B cell (primary cell): ENCODE data around the gene BTN3A1. TPM values are rescaled to one million over a fixed set of nuclear protein-coding genes. Genes with fewer than 3 reads are reported as not detected.

Experiments used
- ATAC-seq: fragments of 200-7000 bp; cut with Tn5 transposase; one replicate; pipeline ENCODE4 v1.10.0; 2021; ENCODE audit warnings: low read depth, mild to moderate bottlenecking, moderate number of reproducible peaks, moderate library complexity
- CTCF ChIA-PET: fragments of 350-600 bp; sonication (Branson Sonifier 250); formaldehyde crosslinking; loops from one replicate; lab custom pipeline; 2021; ENCODE audit warnings: antibody characterized with exemption, inconsistent platforms; lab: Charles Lee
- POLR2A ChIA-PET: fragments of 350-600 bp; sonication (Branson Sonifier 250); formaldehyde crosslinking; loops from one replicate; lab custom pipeline; 2021; ENCODE audit warnings: antibody characterized with exemption; lab: Charles Lee
- DNase-seq: peaks from one replicate; pipeline ENCODE4 v3.0.0; 2013
- H2AFZ ChIP-seq: 2 replicates; pipeline ENCODE4 v1.6.1; 2012; ENCODE audit warnings: mild to moderate bottlenecking, low read depth, low read length; ENCODE audit not compliant: insufficient read depth, poor library complexity, severe bottlenecking
- H3K27ac ChIP-seq, 2 donors: 1 replicate in 1 of 2; 2 replicates in 1 of 2; pipeline ENCODE4 v1.5.1; 2012 to 2013; ENCODE audit warnings: low read length in 2 of 2, mild to moderate bottlenecking in 2 of 2, moderate library complexity in 1 of 2
- H3K27me3 ChIP-seq, 4 experiments: fragments of 200-600 bp in 1 of 4; sonication (generic) in 1 of 4; replicated peaks in 1 of 4; 1 replicate in 2 of 4; 2 replicates in 2 of 4; pipeline versions ENCODE4 v1.6.1 to v1.7.0; 2013 to 2016; ENCODE audit warnings: low read length in 3 of 4, mild to moderate bottlenecking in 2 of 4, mixed read lengths in 1 of 4, moderate library complexity in 1 of 4; ENCODE audit not compliant: insufficient read depth in 4 of 4, control insufficient read depth in 3 of 4; ENCODE audit errors: control extremely low read depth in 1 of 4
- H3K36me3 ChIP-seq, 2 experiments: replicated peaks in 1 of 2; 1 replicate in 1 of 2; 2 replicates in 1 of 2; pipeline versions ENCODE4 v1.6.1 to v1.7.1; 2013; ENCODE audit warnings: low read length in 1 of 2; ENCODE audit not compliant: insufficient read depth in 2 of 2, control insufficient read depth in 1 of 2; ENCODE audit errors: control extremely low read depth in 1 of 2, extremely low read depth in 1 of 2
- H3K4me1 ChIP-seq, 2 donors: fragments of 200-600 bp in 1 of 2; sonication (generic) in 1 of 2; 1 replicate in 1 of 2; 2 replicates in 1 of 2; pipeline versions ENCODE4 v1.5.1 to v1.6.1; 2013 to 2017; ENCODE audit warnings: low read length in 2 of 2; ENCODE audit not compliant: control insufficient read depth in 2 of 2, insufficient read depth in 2 of 2
- H3K4me2 ChIP-seq: replicated peaks from 2 replicates; pipeline ENCODE3; 2012; ENCODE audit warnings: mild to moderate bottlenecking, low read depth, low read length; ENCODE audit not compliant: poor library complexity, severe bottlenecking
- H3K4me3 ChIP-seq, 5 experiments: fragments of 200-600 bp in 1 of 5; sonication (generic) in 1 of 5; 1 replicate in 3 of 5; 2 replicates in 2 of 5; pipeline versions ENCODE4 v1.5.1 to v1.7.0; 2011 to 2016; ENCODE audit warnings: low read length in 4 of 5, mild to moderate bottlenecking in 4 of 5, low read depth in 2 of 5, control low read depth in 1 of 5, moderate library complexity in 1 of 5; ENCODE audit not compliant: insufficient read depth in 1 of 5; ENCODE audit errors: control extremely low read depth in 1 of 5, extremely low read depth in 1 of 5
- H3K79me2 ChIP-seq: fragments of 200-600 bp; sonication (generic); one replicate; pipeline ENCODE4 v1.6.0; 2016; ENCODE audit warnings: low read length; ENCODE audit not compliant: control insufficient read depth, insufficient read depth
- H3K9ac ChIP-seq: fragments of 200-600 bp; sonication (generic); 2 replicates; pipeline ENCODE4 v1.6.1; 2017; ENCODE audit warnings: mild to moderate bottlenecking, low read length, moderate library complexity
- H3K9me3 ChIP-seq, 3 donors: one replicate each; pipeline versions ENCODE4 v1.6.1 to v1.7.1; 2013; ENCODE audit warnings: low read length in 2 of 3; ENCODE audit not compliant: control insufficient read depth in 2 of 3, insufficient read depth in 1 of 3; ENCODE audit errors: control extremely low read depth in 1 of 3
- H4K20me1 ChIP-seq: 2 replicates; pipeline ENCODE4 v1.6.0; 2012; ENCODE audit warnings: mild to moderate bottlenecking, low read length; ENCODE audit not compliant: insufficient read depth, control insufficient read depth, poor library complexity, severe bottlenecking
- H3K27ac Mint-ChIP-seq: one replicate; pipeline ENCODE4 v1.8.0; 2021; ENCODE audit warnings: mixed read lengths
- H3K27me3 Mint-ChIP-seq: one replicate; pipeline ENCODE4 v1.8.0; 2021; ENCODE audit warnings: mixed read lengths
- H3K4me1 Mint-ChIP-seq: one replicate; pipeline ENCODE4 v1.8.0; 2021; ENCODE audit warnings: mixed read lengths
- H3K4me3 Mint-ChIP-seq: one replicate; pipeline ENCODE4 v1.8.0; 2021; ENCODE audit warnings: mixed read lengths
- H3K9me3 Mint-ChIP-seq: one replicate; pipeline ENCODE4 v1.8.0; 2022; ENCODE audit warnings: mixed read lengths; ENCODE audit not compliant: insufficient read depth
- EZH2 ChIP-seq: IDR thresholded peaks from 2 replicates; pipeline ENCODE4 v1.6.1; 2012; ENCODE audit warnings: borderline replicate concordance, low read depth, mild to moderate bottlenecking, moderate library complexity, low read length; ENCODE audit not compliant: insufficient read depth, poor library complexity, severe bottlenecking
- WGBS: methylation state at CpG from one replicate; pipeline ENCODE4 v1.1.5; 2013; ENCODE audit warnings: missing lambda C conversion rate; ENCODE audit not compliant: insufficient coverage; 5-methylcytosine and 5-hydroxymethylcytosine counted together
- intact Hi-C: fragments of 100-400 bp; cut with micrococcal nuclease; formaldehyde crosslinking; loops from one replicate; pipeline ENCODE4 v1.10.0; 2022
- polyA minus RNA-seq: library from RNA; depleted of rRNA, polyadenylated mRNA; stranded (reverse); fragments of >200 nt; gene quantifications from 2 replicates; pipeline ENCODE4 v1.2.3, GENCODE V29; 2012
- polyA plus RNA-seq: library from polyadenylated mRNA; depleted of rRNA; stranded (reverse); fragments of >200 nt; gene quantifications from 2 replicates; pipeline ENCODE4 v1.2.3, GENCODE V29; 2012
- total RNA-seq, 2 donors: library from RNA; stranded (reverse); fragments of 120-200 nt in 1 of 2; gene quantifications; 1 replicate in 1 of 2; 2 replicates in 1 of 2; pipeline versions ENCODE4 v1.2.3 to v1.2.4, GENCODE V29; 2013 to 2022
- TF ChIP-seq, protein P1 (sequence below): fragments of 200-600 bp; IDR thresholded peaks from one replicate; pipeline ENCODE4 v1.8.0; 2022; ENCODE audit warnings: antibody characterized with exemption, mild to moderate bottlenecking

BTN3A1 gene
- total RNA-seq, result 173 and 175 TPM in 2 replicates
- 117 TPM for total RNA-seq (2013)
- polyA plus RNA-seq, result 133 and 157 TPM in 2 replicates
- 53.6 and 60.8 TPM in 2 replicates for polyA minus RNA-seq

DNA sequence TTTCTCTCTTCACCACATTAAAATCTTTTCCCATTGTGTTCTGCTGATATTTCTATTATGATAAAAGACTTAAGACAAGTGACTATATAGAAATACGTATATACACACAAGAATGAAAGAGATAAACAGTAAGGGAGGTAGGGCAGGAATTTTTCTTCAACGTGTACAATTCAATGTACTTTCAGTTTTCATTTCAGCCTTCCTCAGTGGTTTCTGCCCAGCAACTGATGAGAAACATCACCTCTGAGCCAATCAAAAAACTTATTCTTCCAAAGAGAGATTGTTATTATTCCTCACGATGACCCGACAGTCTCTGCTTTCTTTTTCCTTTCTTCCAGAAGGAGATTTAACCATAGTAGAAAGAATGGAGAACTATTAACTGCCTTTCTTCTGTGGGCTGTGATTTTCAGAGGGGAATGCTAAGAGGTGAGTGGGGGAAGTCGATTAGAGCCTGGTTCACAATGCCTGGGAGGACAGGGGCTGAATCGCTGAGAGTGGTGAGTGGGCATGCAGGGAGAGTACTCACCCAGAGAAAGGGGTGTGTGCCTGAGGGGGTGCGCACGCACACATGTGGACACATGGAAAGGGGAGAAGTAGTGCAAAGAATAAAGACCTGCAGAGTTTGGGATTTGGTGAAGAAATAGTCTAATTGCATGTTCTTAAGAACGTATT lies at the start of gene BTN3A1:
BTN3A1 (plus strand) TSS at position 289 of the 672 bp plus-strand sequence. CDS start 3,289 bp downstream, outside the sequence.
- peak within 1 kb of the TSS; percentile 65 for H3K4me2 ChIP-seq
- no peak for TF ChIP-seq EZH2
- TF ChIP-seq, protein P1, sequence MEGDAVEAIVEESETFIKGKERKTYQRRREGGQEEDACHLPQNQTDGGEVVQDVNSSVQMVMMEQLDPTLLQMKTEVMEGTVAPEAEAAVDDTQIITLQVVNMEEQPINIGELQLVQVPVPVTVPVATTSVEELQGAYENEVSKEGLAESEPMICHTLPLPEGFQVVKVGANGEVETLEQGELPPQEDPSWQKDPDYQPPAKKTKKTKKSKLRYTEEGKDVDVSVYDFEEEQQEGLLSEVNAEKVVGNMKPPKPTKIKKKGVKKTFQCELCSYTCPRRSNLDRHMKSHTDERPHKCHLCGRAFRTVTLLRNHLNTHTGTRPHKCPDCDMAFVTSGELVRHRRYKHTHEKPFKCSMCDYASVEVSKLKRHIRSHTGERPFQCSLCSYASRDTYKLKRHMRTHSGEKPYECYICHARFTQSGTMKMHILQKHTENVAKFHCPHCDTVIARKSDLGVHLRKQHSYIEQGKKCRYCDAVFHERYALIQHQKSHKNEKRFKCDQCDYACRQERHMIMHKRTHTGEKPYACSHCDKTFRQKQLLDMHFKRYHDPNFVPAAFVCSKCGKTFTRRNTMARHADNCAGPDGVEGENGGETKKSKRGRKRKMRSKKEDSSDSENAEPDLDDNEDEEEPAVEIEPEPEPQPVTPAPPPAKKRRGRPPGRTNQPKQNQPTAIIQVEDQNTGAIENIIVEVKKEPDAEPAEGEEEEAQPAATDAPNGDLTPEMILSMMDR, result no peak
- peaks cover 34% of the 10 kb centered on the region for H3K79me2 ChIP-seq
- H3K27ac ChIP-seq, result peak within 1 kb of the TSS; percentile 64 to 84
- 0% methylated on average over 4 of the region's 9 CpGs for WGBS
- H3K4me3 Mint-ChIP-seq, result peak within 1 kb of the TSS; percentile 98
- H3K27me3 ChIP-seq, result no peaks in the 10 kb centered on the region
- DNase-seq, result peak; percentile 86
- H3K27ac Mint-ChIP-seq, result peak within 1 kb of the TSS; percentile 97
- POLR2A ChIA-PET, result no interaction called here
- H3K36me3 ChIP-seq, result peaks cover 5 to 19% of the 10 kb centered on the region in 2 experiments
- peak within 1 kb of the TSS; percentile 75 for H2AFZ ChIP-seq
- ATAC-seq, result peak; percentile 87
- peaks cover 43 to 53% of the 10 kb centered on the region in 2 donors for H3K4me1 ChIP-seq
- no peaks in the 10 kb centered on the region for H4K20me1 ChIP-seq
- peaks cover 63% of the 10 kb centered on the region for H3K4me1 Mint-ChIP-seq
- CTCF ChIA-PET, result no interaction called here
- H3K9me3 ChIP-seq, result no peaks in the 10 kb centered on the region
- H3K9me3 Mint-ChIP-seq, result no peaks in the 10 kb centered on the region
- peak within 1 kb of the TSS; percentile 81 for H3K9ac ChIP-seq
- intact Hi-C loops, result loop anchor here (1.0 to 5.0 kb wide), 6 partner anchors 19 to 135 kb away; partner anchors contain the start of genes BTN2A2, BTN3A2, BTN3A3 and HMGN4
- peak within 1 kb of the TSS; percentile 51 to 98 (median 94) for H3K4me3 ChIP-seq
- H3K27me3 Mint-ChIP-seq, result no peaks in the 10 kb centered on the region

DNA sequence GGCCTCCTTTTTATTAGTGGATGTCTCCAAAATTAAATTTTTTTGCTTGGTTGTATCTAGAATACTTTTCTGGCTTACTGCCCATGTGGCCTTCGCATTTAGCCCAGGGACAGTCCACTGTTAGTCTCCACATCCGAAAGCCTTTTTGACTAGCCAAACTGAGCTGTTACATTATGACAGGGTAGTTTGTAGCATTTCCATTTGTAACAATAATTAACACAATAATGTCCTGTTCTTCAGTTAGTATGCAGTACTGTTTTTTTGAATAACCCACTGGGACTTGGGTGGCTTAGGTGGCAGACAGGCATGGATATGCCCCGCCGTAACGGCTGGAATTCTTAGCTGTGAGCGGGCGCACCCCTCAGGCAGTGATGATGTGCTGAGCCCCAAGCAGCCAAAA lies 49.8 kb upstream of the BTN3A1 start:
- ChIA-PET CTCF (interaction anchor here (0.6 kb wide), 1 partner anchor 151 kb away, joined by 3 read pairs; no protein-coding TSS in a partner anchor), POLR2A (no interaction called here)
- TF ChIP-seq, protein P1, result no peak
- TF ChIP-seq EZH2, result no peak
- H3K9ac ChIP-seq, result no peak overlapping the region
- no peaks in the 10 kb centered on the region for H3K4me1 ChIP-seq
- H3K27ac Mint-ChIP-seq, result no peak overlapping the region
- H3K4me1 Mint-ChIP-seq, result no peaks in the 10 kb centered on the region
- no peaks in the 10 kb centered on the region for H3K9me3 ChIP-seq
- no peak overlapping the region for H2AFZ ChIP-seq
- H3K4me3 ChIP-seq, result no peak overlapping the region
- no peaks in the 10 kb centered on the region for H3K36me3 ChIP-seq
- no peak overlapping the region for H3K4me2 ChIP-seq
- H3K9me3 Mint-ChIP-seq, result no peaks in the 10 kb centered on the region
- DNase-seq, result no peak
- 100% methylated on average over 5 of the region's 7 CpGs for WGBS
- no peaks in the 10 kb centered on the region for H3K79me2 ChIP-seq
- H3K27ac ChIP-seq, result no peak overlapping the region
- H3K27me3 Mint-ChIP-seq, result peaks cover 23% of the 10 kb centered on the region
- H3K4me3 Mint-ChIP-seq, result no peak overlapping the region
- H3K27me3 ChIP-seq, result peaks cover 0 to 29% (median 12%) of the 10 kb centered on the region in 4 experiments
- no peaks in the 10 kb centered on the region for H4K20me1 ChIP-seq
- intact Hi-C loops, result no loop called here
- ATAC-seq, result no peak
